GM19035 (cell line): ENCODE data around the gene MARVELD3.
"Not testable (repeated sequence)": the region's sequence is repeated elsewhere in the genome, so short reads cannot be mapped to it uniquely, and the experiment has no call there.

Source experiments
- ATAC-seq: cut with Tn5 transposase; IDR thresholded peaks from one replicate; pipeline ENCODE4 v1.9.1; 2021; ENCODE audit not compliant: unreplicated experiment

MARVELD3 gene, protein sequence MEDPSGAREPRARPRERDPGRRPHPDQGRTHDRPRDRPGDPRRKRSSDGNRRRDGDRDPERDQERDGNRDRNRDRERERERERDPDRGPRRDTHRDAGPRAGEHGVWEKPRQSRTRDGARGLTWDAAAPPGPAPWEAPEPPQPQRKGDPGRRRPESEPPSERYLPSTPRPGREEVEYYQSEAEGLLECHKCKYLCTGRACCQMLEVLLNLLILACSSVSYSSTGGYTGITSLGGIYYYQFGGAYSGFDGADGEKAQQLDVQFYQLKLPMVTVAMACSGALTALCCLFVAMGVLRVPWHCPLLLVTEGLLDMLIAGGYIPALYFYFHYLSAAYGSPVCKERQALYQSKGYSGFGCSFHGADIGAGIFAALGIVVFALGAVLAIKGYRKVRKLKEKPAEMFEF

DNA sequence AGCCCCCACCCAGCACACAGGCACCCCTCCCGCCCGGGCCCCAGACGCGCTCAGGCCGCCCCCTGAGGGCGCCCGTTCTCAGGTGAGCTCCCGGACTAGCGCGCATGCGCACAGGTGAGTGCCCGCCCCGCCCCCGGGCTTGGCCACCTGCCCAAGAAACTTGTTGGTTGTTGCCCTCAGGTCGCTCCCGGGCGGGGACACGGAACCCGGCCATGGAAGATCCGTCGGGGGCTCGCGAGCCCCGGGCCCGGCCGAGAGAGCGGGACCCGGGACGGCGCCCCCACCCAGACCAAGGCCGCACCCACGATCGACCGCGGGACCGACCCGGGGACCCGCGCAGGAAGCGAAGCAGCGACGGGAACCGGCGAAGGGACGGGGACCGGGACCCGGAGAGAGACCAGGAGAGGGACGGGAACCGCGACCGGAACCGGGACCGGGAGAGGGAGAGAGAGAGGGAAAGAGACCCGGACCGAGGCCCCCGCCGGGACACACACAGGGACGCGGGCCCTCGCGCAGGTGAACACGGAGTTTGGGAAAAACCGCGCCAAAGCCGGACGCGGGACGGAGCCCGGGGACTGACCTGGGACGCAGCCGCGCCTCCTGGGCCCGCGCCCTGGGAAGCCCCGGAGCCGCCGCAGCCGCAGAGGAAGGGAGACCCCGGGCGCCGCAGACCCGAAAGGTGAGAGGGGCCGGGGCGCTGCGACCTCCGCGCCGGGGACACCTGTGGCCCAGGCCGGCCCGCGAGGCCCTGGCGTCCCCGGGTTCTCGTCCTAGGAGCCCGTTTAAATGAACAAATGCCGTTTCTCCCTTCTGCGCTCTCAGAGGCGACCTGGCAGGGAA is at the start of gene MARVELD3:
Gene MARVELD3 (plus strand): TSS at position 167 of the 840 bp plus-strand sequence. CDS start 46 bp downstream, at position 213.
- ATAC-seq: no peak

DNA sequence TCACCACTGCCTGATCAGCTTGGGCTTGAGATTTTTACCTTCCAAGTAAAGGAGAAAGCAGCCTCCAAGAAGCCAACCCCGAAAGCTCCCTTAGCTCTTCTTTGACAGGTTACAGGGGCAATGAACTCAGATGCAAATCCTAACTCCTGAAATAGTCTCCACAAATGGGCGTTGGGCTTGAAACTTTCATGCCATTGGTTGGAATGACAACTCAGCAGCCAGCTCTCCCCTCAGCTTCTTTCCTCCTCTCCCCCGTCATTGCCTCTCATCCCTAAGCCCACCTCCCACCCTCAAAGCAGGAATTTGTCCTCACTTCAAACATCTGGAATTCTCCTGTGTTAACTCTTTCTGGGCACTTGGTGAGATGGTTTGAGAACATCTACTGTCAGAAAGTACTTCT is 49.0 kb upstream of the MARVELD3 start, which contains the start of gene TAT:
Gene TAT (minus strand): TSS at position 122 of the 400 bp plus-strand sequence. CDS start 677 bp downstream, outside the sequence.
- ATAC-seq: no peak

DNA sequence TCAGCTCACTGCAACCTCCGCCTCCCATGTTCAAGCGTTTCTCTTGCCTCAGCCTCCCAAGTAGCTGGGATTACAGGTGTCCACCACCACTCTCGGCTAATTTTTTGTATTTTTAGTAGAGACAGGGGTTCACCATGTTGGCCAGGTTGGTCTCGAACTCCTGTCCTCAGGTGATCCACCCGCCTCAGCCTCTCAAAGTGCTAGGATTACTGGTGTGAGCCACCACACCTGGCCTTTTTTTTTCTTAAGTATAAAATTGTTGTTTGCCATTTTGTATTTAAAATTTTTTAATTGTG is 43.5 kb upstream of the MARVELD3 start:
- ATAC-seq: not testable (repeated sequence)

DNA sequence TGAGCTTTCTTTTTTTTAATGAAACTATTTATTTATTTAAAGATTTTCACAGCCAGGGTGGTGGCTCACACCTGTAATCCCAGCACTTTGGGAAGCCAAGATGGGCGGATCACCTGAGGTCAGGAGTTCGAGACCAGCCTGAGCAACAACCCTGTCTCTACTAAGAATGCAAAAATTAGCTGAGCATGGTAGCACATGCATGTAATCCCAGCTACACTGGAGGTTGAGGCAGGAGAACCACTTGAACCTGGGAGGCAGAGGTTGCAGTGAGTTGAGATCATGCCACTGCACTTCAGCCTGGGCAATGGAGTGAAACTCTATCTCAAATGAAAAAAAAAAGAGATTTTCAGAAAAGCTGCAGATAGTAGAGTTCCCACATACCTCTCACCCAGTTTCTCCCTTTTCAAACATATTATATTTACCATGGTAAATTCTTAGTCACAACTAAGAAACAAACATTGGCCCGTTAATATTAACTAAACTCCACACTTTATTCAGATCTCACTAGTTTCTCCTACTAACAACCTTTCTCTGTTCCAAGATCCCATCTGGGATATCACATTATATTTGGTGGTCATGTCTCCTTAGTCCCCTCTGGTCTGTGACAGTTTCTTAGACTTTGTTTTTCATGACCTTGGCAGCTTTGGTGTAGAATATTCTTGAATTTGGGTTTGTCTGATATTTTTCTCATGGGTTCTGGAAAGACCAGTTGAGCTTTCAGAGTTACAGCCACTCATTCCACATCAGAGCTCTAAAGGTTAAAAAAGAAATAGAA is 41.3 kb upstream of the MARVELD3 start:
- ATAC-seq: no peak

DNA sequence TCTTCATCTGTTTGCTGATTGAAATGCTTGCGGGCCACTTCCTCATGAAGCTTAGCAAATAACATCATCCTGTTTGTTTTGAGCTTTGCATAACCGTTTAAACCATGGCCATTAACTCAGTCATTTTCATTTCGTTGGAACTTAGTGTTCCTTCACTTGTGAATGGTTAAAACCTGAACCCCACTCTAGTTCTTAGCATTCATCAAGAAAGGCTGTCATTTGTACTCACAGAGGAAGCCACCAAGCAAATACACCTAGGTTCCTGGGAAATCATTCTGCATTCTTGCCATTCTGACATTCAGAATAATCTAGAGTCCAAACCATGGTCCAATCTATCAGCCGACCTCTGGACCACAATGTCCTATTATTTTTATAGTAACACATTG is 40.7 kb upstream of the MARVELD3 start:
- ATAC-seq: no peak

DNA sequence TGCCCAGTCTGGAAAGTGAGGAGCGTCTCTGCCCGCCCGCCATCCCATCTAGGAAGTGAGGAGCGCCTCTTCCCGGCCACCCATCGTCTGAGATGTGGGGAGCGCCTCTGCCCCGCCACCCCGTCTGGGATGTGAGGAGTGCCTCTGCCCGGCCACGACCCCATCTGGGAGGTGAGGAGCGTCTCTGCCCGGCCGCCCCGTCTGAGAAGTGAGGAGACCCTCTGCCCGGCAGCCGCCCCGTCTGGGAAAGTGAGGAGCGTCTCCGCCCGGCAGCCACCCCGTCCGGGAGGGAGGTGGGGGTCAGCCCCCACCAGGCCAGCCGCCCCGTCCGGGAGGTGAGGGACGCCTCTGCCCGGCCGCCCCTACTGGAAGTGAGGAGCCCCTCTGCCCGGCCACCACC is 36.6 kb upstream of the MARVELD3 start:
- ATAC-seq: not testable (repeated sequence)

DNA sequence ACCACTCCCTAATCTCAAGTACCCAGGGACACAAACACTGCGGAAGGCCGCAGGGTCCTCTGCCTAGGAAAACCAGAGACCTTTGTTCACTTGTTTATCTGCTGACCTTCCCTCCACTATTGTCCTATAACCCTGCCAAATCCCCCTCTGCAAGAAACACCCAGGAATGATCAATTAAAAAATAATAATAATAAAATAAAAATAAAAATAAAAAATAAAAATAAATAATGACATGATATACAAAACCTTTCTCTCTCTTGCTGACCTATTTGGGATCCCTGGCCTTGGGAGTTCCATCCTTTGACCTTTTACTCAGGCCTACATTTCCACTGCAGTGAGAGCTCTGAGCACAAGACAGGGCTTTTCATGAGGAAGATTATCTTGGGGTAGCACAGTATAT is 35.9 kb upstream of the MARVELD3 start:
- not testable (repeated sequence) for ATAC-seq

DNA sequence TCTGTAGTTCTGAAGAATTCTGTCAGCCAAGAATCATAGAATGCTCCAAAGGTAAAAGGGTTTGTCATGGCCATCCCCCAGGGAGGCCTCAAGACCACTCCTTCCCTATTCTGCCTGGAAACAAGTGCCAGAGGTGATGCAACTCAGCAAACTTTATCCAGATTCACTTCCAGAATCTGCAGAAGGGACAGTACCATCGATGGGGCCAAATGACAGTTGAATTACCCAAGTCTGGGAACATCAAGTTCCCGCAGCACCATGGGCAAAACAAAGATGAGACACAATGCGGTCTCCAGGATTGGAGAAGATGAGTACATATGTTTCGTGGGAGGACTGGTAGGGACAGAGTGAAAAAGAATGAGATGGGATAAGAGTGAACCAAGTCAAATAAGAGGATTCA is 35.4 kb upstream of the MARVELD3 start:
- no peak for ATAC-seq

DNA sequence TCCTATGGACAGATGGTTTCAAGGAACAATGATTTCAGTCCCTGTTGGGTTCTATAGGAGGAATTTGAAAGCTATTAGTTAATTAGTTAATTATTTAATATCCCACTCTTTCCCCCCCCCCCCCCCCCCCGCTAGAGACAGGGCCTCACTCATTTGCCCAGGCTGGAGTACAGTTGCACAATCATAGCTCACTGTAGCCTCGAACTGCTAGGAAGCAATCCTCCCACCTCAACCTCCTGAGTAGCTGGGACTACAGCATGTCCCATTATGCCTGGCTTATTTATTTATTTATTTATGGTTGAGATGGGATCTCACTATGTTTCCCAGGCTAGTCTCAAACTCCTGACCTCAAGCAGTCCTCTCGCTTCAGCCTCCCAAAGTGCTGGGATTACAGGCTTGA is 34.1 kb upstream of the MARVELD3 start:
- ATAC-seq: no peak

DNA sequence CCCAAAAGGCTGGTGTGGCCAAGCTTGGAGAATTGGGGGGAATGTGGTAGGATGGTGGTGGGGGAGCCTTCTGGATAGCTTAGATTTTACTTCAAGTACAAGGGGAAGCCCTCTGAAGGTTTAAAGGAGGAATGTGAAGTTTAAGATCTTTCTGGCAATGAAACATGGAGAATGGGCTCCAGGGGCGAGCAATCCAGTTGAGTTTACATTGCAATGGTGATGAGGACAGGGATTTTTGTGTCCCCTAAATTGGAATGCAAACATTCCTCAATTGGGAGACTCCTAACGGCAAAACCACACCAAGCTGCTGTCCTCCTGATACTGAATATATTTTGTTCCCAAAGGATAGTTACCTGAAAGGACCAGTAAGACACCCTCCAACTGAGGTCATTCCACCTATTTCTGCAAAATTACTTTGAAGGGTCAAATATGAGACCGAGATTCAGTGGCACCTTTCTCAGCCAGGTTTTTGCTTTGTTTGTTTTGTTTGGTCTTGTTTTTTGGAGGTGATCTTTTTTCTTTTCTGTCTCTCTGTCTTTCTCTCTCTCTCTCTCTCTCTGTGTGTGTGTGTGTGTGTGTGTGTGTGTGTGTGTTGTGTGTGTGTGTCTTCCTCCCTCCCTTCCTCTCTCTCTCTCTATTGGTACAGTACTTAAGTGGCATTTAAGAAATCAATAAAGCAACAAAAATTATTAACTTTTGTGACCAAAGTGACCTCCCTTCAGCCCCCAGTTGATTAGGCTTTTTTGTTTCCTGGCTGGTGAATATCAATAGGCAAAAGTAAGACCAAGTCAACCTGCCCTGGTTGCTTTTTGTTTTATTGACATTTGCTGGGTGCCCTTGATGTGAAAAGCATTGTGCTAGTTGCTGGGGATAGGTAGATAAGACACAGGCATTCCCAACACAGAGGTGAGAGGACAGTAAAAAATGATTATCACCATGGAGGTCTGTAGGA is 32.7 kb upstream of the MARVELD3 start:
- no peak for ATAC-seq

DNA sequence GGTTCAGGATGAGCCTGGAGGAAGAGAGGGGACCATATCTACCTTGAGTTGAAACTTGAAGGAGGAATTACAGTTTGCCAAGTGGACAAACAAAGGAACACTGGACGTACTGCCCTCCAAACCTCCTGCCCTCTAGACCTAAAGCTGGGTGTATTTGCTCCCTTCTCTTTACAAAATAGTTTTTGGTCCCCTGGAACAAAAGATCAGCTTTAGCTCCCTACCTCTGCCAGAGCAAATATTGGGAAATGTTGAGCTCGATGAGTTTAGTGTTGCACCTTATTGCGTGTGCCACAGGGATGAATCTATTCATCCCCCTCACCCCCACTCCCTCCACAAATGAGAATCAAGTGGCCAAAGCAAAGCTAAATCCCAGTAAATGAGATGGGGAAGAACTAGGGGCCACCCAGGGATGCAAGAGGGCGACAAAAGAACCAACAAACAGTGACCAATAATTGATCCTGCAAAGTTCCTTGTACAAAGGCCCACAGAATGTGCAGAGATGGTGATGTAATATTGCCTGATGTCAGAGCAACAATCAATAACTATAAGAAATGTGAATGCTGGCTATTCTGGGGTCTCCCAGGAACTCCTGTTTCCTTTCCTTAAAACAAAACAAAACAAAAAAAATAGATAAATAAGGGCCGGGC is 31.9 kb upstream of the MARVELD3 start:
- no peak for ATAC-seq

DNA sequence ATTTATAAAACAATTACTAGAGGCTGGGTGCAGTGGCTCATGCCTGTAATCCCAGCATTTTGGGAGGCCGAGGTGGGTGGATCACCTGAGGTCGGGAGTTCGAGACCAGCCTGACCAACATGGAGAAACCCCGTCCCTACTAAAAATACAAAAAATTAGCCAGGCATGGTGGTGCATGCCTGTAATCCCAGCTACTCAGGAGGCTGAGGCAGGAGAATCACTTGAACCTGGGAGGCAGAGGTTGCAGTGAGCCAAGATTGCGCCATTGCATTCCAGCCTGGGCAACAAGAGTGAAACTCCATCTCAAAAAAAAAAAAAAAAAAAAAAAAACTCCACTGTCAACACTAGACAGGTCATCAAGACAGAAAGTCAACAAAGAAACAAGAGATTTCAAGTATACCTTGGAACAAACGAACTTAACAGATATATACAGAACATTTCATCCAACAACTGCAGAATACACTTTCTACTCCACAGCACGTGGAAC is 30.6 kb upstream of the MARVELD3 start:
- not testable (repeated sequence) for ATAC-seq

DNA sequence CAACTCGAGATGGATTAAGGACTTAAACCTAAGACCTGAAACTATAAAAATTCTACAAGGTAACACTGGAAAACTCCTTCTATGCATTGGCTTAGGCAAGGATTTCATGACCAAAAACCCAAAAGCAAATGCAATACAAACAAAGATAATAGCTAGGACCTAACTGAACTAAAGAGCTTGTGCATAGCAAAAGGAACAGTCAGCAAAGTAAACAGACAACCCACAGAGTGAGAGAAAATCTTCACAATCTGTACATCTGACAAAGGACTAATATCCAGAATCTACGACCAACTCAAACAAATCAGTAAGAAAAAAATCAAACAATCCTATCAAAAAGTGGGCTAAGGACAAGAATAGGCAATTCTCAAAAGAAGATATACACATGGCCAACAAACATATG is 27.6 kb upstream of the MARVELD3 start:
- not testable (repeated sequence) for ATAC-seq

DNA sequence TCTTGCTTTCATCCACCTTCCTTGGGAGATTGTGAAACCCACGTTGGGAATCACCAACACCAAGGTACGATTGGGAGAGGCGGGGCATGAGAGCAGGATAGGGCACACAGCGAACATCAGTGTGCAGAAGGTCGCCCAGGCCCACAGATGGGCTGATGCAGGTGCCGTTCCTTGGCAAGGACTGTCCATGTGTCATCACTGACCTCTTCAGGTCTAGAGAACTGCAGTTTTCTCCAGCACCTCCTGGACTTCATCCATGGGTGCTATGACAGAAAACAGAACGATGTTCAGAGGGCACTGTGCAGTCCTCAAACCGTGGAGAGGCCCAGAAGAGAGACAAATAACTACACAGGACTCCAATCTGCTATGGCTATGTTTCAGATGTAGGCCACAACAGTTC is 25.2 kb upstream of the MARVELD3 start:
- no peak for ATAC-seq

DNA sequence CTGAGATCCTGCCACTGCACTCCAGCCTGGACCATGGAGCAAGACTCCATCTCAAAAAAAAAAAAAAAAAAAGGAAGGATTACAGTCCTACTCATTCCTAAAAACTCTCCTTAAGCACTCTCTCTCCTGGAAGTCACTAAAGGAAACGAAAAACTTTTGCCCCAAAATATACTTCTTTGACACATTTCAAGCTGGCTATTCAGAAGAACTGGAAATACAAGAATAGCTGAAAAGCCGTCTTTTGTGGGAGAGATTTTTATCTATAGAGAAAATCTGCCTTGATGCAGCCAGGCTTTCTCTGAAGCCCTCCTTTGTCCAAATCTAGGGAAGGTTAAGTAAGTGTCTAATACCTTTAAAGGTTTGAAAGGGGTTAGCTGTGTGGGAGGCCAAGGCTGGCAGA is 16.9 kb upstream of the MARVELD3 start:
- ATAC-seq: no peak

DNA sequence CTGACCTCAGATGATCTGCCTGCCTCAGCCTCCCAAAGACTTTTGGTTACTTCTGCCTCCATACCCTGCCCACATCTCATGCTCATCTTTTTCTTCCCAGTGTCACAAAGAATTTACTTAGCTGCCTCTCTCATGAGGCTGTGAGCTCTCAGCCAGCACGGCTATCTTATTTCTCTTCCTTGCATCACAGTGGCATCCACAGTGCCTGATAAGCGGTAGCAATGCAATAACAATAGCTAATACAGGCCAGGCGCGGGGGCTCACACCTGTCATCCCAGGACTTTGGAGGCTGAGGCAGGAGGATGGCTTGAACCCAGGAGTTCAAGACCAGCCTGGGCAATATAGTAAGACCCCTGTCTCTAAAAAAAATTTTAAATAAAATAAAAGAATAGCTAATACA is 15.5 kb upstream of the MARVELD3 start:
- ATAC-seq: no peak

DNA sequence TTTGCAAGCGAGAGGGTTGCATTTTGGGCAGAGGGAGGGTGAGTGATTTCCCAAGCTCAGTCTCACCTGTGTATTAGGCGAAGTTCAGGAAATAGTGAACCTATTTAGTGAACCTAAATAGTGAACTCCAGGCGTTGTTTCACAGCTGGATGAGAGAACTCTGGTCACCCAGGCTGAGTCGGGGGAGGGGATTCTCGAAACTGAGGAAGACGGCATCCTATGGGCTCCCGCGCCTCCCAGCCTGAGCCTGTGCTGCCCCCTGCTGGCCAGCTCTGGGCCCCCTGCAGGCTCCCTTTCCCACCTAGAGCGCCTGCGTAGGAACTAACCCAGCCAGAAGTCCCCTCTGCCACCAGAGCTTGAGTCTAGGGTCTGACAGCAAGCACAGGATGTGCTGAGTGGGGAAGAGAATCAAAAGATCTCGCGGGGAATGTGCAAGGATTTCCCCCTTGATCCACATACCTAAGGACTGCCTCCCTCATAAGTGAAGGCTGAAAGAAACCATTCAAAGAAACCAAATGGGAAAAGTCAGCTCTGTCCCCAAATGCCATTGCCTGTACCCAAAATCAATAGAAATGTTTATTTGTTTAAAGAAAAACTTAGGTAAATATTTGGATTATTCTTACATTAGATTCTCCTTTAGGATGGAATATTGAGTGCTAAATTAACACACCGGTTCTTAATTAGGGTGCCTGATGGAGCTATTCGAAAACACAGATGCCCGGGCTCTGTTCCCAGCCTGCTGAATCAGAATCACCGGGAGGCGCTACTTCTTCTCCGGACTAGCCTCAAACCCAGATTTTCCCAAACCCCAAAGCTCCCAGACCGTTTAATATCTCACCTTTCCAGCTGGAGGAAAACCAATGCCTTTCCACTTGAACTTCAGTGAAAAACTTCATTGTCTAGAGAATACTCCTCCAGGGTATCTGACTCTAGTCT is 14.8 kb upstream of the MARVELD3 start:
- peak; percentile 44 for ATAC-seq

DNA sequence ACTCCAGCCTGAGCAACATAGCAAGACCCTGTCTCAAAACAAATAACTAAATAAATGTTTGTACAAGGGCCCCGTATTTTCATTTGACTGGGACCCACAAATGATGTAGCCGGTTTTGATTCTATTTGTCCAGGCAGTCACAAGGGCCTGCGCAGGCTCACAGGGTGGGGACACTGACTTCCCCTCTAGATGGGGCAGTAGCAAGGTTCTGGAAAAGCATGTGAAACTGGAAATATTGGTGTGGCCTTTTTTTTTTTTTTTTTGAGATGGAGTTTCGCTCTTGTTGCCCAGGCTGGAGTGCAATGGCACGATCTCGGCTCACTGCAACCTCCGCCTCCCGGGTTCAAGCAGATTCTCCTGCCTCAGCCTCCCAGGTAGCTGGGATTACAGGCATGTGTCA is 11.0 kb upstream of the MARVELD3 start:
- ATAC-seq: not testable (repeated sequence)

DNA sequence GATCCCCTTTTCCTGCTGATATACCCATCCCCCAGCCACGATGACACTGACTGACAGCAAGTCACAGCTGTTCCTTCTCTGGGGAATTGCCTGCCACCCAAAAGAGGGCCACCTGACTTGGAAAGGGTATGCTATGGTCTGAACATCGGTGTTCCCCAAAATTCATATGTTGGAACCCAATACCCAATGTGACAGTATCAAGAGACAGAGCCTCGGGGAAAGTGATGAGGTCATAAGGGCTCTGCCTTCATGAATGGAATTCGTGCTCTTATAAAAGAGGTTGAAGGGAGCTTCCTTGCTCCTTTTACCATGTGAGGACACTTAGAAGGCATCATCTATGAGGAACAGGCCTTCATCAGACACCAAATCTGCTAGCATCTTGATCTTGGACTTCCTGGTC is 7.6 kb upstream of the MARVELD3 start:
- no peak for ATAC-seq
